ENCODE data around the gene FRG2B.

DNA sequence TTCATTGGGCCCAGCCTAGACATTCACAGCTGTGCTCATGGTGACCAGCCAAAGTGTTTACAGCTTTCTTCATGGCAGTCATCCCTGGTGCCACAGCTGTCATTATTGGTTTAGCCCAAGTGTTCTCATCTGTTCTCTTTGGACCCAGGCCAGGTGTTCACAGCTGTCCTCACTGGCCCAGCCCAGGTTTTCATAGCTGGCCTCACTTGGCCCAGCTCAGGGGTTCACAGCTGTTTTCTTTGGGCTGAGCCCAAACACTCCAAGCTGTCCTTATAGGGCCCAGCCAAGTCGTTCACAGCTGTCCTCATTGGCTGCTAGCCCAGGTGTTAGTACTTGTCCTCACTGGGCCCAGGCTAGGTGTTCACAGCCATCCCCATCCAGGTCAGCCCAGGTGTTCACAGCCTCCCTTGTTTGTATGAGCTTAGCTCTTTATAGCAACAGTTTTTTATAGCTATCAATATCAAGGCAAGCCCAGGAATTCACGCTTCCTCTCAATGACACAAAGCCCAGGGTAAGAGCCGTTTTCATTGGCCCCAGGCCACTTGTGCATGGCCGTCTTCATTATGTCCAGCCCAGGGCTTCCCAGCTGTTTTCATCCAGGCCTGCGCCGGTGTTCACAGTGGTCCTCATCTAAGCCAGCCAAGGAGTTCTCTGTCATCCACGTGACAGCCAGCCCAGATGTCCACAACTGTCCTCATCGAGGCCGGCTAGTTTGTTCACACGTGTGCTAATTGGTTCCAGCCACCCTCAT, 11.6 kb downstream of the FRG2B start:
- TF ChIP-seq, protein P1, sequence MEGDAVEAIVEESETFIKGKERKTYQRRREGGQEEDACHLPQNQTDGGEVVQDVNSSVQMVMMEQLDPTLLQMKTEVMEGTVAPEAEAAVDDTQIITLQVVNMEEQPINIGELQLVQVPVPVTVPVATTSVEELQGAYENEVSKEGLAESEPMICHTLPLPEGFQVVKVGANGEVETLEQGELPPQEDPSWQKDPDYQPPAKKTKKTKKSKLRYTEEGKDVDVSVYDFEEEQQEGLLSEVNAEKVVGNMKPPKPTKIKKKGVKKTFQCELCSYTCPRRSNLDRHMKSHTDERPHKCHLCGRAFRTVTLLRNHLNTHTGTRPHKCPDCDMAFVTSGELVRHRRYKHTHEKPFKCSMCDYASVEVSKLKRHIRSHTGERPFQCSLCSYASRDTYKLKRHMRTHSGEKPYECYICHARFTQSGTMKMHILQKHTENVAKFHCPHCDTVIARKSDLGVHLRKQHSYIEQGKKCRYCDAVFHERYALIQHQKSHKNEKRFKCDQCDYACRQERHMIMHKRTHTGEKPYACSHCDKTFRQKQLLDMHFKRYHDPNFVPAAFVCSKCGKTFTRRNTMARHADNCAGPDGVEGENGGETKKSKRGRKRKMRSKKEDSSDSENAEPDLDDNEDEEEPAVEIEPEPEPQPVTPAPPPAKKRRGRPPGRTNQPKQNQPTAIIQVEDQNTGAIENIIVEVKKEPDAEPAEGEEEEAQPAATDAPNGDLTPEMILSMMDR (conservative IDR thresholded peaks at IDR 0.05): no peak
- TF ChIP-seq ZFX (IDR thresholded peaks at IDR 0.05): no peak
